GM21825 (cell line): ENCODE measurements around the gene RARB.

Source experiments
- ATAC-seq: cut with Tn5 transposase; IDR thresholded peaks from one replicate; pipeline ENCODE4 v1.9.1; 2021; ENCODE audit warnings: mild to moderate bottlenecking, moderate library complexity; ENCODE audit not compliant: unreplicated experiment

Gene RARB

GRCh38 chr3:25421747-25422146, 6.3 kb upstream of the RARB start:
- ATAC-seq = no peak

- no peak for ATAC-seq
Measured at GRCh38 chr3:25423780-25424588, 4.1 kb upstream of the RARB start.

- ATAC-seq = no peak
Measured at GRCh38 chr3:25424614-25425013, 3.4 kb upstream of the RARB start.

GRCh38 chr3:25426408-25426807, 1.7 kb upstream of the RARB start:
- ATAC-seq = no peak

GRCh38 chr3:25427155-25427554, 908 bp upstream of the RARB start:
- no peak for ATAC-seq

GRCh38 chr3:25427563-25427941, 511 bp upstream of the RARB start:
- ATAC-seq = no peak

- no peak for ATAC-seq
Measured at GRCh38 chr3:25428789-25429335, 799 bp downstream of the RARB start.

GRCh38 chr3:25429361-25430286, 1.6 kb downstream of the RARB start:
- no peak for ATAC-seq

- no peak for ATAC-seq
Measured at GRCh38 chr3:25430287-25430934, 2.3 kb downstream of the RARB start.

GRCh38 chr3:25430935-25431770, 3.1 kb downstream of the RARB start:
- ATAC-seq = no peak

GRCh38 chr3:25432176-25432720, 4.2 kb downstream of the RARB start:
- no peak for ATAC-seq

GRCh38 chr3:25433106-25433505, 5.0 kb downstream of the RARB start:
- ATAC-seq = no peak

- ATAC-seq = no peak
Measured at GRCh38 chr3:25433868-25434267, 5.8 kb downstream of the RARB start.

- no peak for ATAC-seq
Measured at GRCh38 chr3:25437953-25438352, 9.9 kb downstream of the RARB start.

GRCh38 chr3:25438791-25439555, 10.9 kb downstream of the RARB start:
- ATAC-seq = no peak

GRCh38 chr3:25441234-25441856, 13.3 kb downstream of the RARB start:
- ATAC-seq = no peak

- ATAC-seq = no peak
Measured at GRCh38 chr3:25442486-25442885, 14.4 kb downstream of the RARB start.

GRCh38 chr3:25444273-25444672, 16.2 kb downstream of the RARB start:
- ATAC-seq = no peak

- ATAC-seq = no peak
Measured at GRCh38 chr3:25445731-25446130, 17.7 kb downstream of the RARB start.
